AG09309 (cell line): ENCODE measurements around the gene PAFAH2.

Experiments used
- DNase-seq: peaks from one replicate; pipeline ENCODE4 v3.0.0-alpha.2; 2010; ENCODE audit warnings: low read depth
- H3K4me3 ChIP-seq: 2 replicates; pipeline ENCODE4 v1.5.1; 2011; ENCODE audit warnings: mild to moderate bottlenecking, low read depth, low read length, moderate library complexity; ENCODE audit not compliant: control insufficient read depth
- TF ChIP-seq, protein P1 (sequence below): IDR thresholded peaks from 2 replicates; pipeline ENCODE4 v1.5.1; 2011; ENCODE audit warnings: mild to moderate bottlenecking, low read depth, low read length, inconsistent platforms; ENCODE audit not compliant: insufficient read depth, control insufficient read depth; ENCODE audit errors: missing control alignments

Gene PAFAH2

DNA sequence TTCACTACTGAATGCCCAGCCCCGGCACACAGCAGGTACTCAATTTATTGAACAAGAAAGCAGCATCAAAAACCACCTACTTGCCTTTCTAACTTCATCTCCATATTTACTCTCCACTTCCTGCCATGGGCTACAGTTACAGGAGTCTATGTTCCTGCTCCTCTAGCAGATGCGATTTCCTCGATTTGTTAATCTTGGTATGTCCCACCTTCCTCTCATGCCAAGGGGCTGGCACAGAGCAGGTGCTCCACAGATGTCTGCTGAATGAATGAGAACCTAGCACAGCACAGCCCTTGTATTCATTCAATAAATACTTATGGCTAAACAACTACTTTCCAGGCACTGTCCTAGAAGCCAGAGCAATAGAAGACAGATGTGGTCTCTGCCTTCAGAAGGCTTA lies 12.2 kb downstream of the PAFAH2 start:
- no peak overlapping the region for H3K4me3 ChIP-seq
- no peak for DNase-seq
- TF ChIP-seq, protein P1, sequence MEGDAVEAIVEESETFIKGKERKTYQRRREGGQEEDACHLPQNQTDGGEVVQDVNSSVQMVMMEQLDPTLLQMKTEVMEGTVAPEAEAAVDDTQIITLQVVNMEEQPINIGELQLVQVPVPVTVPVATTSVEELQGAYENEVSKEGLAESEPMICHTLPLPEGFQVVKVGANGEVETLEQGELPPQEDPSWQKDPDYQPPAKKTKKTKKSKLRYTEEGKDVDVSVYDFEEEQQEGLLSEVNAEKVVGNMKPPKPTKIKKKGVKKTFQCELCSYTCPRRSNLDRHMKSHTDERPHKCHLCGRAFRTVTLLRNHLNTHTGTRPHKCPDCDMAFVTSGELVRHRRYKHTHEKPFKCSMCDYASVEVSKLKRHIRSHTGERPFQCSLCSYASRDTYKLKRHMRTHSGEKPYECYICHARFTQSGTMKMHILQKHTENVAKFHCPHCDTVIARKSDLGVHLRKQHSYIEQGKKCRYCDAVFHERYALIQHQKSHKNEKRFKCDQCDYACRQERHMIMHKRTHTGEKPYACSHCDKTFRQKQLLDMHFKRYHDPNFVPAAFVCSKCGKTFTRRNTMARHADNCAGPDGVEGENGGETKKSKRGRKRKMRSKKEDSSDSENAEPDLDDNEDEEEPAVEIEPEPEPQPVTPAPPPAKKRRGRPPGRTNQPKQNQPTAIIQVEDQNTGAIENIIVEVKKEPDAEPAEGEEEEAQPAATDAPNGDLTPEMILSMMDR = no peak

DNA sequence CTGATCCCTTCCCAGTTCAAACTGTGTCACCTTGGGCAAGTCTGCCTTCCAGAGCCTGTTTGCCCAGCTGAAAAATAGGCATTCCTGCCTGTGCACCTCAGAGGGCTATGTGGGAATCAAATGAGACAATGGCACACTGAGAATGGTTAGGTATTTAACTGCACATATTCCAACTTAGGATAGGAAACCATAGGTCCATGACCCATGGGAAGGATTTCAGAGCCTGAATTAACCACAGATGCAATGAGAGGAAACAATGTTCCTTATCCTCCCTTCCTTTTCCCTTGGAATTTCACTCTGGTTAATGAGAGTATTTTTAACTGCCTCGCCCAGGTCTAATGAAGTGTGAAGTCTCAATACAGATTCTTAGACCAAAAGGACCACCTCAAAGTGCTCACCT lies 12.7 kb downstream of the PAFAH2 start:
- DNase-seq = no peak
- TF ChIP-seq, protein P1 = no peak
- H3K4me3 ChIP-seq = no peak overlapping the region

DNA sequence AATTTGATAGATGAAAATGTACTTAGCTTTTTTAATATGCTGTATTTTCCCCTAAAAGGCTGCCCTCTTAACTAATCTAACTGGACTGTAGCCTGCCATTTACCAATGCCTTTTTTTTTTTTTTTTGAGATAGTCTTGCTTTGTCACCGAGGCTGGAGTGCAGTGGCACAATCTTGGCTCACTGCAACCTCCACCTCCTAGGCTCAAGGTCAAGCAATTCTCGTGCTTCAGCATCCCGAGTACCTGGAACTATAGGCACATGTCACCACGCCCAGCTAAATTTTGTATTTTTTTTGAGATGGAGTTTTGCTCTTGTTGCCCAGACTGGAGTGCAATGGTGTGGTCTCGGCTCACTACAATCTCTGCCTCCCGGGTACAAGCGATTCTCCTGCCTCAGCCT lies 18.7 kb downstream of the PAFAH2 start:
- DNase-seq = no peak
- TF ChIP-seq, protein P1 = no peak

DNA sequence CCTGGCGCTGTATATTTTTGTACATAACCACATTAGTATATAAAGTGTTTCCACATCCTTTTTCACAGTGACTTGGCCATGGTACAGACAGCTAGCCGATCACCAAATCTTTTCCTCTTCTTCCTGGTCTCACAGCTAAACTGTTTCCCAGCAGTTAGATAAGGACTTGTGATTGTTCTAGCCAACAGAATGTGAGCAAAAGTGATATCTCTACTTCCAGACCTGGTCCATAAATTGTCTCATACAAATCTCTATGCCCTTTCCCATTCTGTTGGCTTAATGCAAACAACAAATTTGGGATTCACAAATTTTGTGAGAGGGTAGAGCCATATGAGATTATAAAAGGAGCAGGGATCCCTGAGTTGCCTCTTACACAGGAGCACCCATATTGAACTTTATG lies 19.5 kb downstream of the PAFAH2 start:
- no peak overlapping the region for H3K4me3 ChIP-seq
- DNase-seq = no peak
- TF ChIP-seq, protein P1 = no peak

More for the DNA sequence above, 18.7 kb downstream of the PAFAH2 start:
- no peak overlapping the region for H3K4me3 ChIP-seq

DNA sequence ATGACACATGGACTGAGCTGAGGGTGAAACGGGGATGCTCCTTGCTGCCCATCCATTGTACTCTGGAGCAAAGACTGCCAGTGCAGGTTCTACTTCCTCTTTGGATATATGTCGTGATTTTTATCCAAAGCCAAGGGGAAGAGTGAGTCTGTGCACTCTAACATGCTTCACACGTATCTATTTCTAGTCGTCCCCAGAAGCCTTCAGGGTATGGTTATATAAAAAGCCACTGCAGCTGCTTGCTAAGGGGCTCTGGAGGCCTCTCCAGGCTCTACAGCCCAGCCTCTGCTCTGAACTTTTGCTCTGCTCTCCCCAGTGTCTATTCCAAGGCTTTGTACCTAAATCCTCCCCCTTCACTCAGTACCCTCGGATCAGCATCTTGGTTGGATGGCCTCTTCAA lies 20.1 kb downstream of the PAFAH2 start:
- no peak for DNase-seq
- TF ChIP-seq, protein P1 = no peak
- no peak overlapping the region for H3K4me3 ChIP-seq

DNA sequence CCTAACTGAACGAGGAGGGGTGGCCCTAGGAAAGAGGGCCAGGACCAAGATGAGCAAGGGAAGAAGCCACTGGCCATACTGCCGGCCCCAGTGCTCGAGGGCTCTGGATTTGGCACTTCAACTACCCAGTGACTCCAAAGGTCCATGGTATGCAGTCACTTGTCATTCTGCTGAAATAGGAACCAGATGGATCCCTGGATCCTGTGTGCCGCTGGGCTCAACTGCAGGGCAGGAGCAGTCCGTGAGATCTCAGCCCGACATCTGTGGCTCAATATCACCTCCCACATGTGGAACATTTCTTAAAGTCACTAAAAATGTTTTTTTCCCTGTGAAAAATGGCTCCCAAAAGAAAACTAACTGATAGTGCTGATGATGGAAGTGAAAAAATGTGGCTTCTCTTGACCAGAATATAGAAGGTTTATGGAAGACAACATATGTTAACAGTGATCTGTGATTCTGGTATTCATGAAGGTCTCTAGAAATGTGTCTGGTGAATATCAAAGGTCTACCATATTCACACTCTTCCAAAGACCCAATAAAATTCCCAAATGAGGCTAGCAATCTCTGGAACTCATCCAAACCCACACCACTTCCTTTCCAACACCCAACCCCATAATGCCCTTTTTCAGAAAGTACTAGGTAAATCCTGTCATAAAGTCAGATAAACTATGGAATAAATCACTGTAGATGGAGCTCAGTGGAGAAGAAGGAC lies 24.1 kb downstream of the PAFAH2 start:
- DNase-seq = no peak
- H3K4me3 ChIP-seq = no peak overlapping the region
- TF ChIP-seq, protein P1 = no peak

DNA sequence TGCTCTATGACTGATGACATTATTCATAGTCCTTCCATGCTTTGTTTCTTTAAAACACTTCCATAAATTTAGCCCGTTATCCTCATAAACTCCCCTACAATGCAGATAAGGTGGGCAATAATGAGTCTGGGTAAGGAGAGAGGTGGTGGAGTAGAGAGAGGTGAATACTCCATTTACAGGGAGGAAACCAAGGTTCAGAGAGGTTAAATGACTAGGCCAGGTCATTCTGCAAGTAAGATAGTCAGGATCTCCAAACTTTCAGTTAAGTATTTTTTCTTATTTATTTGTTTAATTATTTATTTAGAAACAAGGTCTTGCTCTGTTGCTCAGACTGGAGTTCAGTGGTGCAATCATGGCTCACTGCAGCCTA lies 26.1 kb downstream of the PAFAH2 start:
- no peak overlapping the region for H3K4me3 ChIP-seq
- DNase-seq = no peak
- TF ChIP-seq, protein P1 = no peak
